SU-DHL-6 (cell line): ENCODE data around the gene BPIFB2.

ENCODE experiments used
- EZH2phosphoT487 ChIP-seq: fragments of 200-600 bp; sonication (generic), shearing (Covaris generic); conservative IDR thresholded peaks from 2 replicates; pipeline ENCODE4 v1.6.1; 2018; ENCODE audit warnings: mild to moderate bottlenecking, antibody characterized with exemption, low read length, moderate library complexity, mixed read lengths
- TF ChIP-seq, protein P1 (sequence below): fragments of 200-600 bp; sonication (generic); IDR thresholded peaks from one replicate; pipeline ENCODE4 v1.5.1; 2017; ENCODE audit warnings: antibody characterized with exemption, mild to moderate bottlenecking, low read length, moderate library complexity; ENCODE audit not compliant: insufficient read depth, poor library complexity, severe bottlenecking

DNA sequence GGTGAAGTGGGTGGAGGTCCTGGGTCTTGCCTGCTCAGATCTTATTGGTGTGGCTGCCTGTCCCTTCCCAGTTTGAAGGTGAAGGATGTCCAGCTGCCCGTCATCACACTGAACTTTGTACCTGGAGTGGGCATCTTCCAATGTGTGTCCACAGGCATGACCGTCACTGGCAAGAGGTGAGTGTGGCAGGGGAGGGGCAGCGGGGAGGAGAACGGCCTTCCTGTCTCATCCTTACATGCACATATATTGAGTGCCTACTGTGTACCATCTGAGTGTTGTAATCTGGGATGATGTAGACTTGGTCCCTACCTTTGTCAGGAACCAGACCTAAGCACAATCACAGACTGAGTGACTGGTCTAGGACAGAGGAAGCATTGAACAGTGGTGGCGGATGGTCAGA is 26.6 kb downstream of the BPIFB2 start:
- TF ChIP-seq, protein P1, sequence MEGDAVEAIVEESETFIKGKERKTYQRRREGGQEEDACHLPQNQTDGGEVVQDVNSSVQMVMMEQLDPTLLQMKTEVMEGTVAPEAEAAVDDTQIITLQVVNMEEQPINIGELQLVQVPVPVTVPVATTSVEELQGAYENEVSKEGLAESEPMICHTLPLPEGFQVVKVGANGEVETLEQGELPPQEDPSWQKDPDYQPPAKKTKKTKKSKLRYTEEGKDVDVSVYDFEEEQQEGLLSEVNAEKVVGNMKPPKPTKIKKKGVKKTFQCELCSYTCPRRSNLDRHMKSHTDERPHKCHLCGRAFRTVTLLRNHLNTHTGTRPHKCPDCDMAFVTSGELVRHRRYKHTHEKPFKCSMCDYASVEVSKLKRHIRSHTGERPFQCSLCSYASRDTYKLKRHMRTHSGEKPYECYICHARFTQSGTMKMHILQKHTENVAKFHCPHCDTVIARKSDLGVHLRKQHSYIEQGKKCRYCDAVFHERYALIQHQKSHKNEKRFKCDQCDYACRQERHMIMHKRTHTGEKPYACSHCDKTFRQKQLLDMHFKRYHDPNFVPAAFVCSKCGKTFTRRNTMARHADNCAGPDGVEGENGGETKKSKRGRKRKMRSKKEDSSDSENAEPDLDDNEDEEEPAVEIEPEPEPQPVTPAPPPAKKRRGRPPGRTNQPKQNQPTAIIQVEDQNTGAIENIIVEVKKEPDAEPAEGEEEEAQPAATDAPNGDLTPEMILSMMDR, result no peak
- no peak for TF ChIP-seq EZH2phosphoT487
